Body of pancreas (tissue), 4 donors: Measurements from ENCODE around the gene ADGRF3.

Experiments used
- POLR2A ChIP-seq, 3 donors: fragments of 450-650 bp; IDR thresholded peaks; one replicate each; pipeline ENCODE4 v1.6.1; 2016; ENCODE audit warnings: antibody characterized with exemption in 3 of 3, mild to moderate bottlenecking in 2 of 3
- TF ChIP-seq, protein P1 (sequence below), 7 experiments: fragments of 450-650 bp in 4 of 7; fragments of 200-600 bp in 3 of 7; sonication (generic) in 3 of 7; IDR thresholded peaks; one replicate each; pipeline ENCODE4 v1.5.1; 2016 to 2019; ENCODE audit warnings: antibody characterized with exemption in 7 of 7

DNA sequence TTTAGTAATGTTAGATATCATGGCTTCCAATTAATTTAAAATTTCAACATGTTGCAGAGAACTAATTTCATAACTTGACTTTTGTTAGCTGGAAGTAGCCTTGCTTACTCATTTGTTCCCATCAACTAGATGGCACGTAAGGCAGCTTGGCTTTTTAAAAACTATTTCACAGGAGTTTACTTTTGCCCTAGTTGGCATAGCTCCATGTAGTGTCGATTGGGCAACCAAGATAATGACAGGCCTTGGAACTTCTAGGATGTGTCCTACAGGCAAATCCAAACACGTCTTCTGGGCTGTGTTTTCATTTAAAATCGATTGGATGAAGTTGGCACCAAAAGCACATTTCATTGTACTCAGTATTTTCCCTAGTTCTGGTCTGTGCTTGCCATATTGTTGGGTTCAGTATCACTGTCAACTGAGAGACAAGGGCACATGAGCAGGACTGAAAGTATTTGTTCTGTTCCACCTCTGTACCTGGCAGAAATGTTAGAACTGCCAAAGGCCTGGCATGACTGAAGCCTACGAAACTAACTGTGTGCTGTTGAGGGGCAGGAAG is 72.5 kb downstream of the ADGRF3 start:
- TF ChIP-seq, protein P1, sequence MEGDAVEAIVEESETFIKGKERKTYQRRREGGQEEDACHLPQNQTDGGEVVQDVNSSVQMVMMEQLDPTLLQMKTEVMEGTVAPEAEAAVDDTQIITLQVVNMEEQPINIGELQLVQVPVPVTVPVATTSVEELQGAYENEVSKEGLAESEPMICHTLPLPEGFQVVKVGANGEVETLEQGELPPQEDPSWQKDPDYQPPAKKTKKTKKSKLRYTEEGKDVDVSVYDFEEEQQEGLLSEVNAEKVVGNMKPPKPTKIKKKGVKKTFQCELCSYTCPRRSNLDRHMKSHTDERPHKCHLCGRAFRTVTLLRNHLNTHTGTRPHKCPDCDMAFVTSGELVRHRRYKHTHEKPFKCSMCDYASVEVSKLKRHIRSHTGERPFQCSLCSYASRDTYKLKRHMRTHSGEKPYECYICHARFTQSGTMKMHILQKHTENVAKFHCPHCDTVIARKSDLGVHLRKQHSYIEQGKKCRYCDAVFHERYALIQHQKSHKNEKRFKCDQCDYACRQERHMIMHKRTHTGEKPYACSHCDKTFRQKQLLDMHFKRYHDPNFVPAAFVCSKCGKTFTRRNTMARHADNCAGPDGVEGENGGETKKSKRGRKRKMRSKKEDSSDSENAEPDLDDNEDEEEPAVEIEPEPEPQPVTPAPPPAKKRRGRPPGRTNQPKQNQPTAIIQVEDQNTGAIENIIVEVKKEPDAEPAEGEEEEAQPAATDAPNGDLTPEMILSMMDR (IDR thresholded peaks at IDR 0.05), result peak in 1 of 7 experiments; percentile 33
- peak in 2 of 3 donors; percentile 42 to 50 for TF ChIP-seq POLR2A (IDR thresholded peaks at IDR 0.05)
